CD1c-positive myeloid dendritic cell (primary cell): ENCODE measurements around the gene MAB21L2.

Source experiments
- DNase-seq: peaks from one replicate; pipeline ENCODE4 v3.0.0-alpha.2; 2016; ENCODE audit errors: extremely low spot score

MAB21L2 gene

GRCh38 chr4:150609131-150609530 is 27.2 kb downstream of the MAB21L2 start:
- DNase-seq: no peak

GRCh38 chr4:150619042-150619441 is 37.1 kb downstream of the MAB21L2 start:
- no peak for DNase-seq

DNA sequence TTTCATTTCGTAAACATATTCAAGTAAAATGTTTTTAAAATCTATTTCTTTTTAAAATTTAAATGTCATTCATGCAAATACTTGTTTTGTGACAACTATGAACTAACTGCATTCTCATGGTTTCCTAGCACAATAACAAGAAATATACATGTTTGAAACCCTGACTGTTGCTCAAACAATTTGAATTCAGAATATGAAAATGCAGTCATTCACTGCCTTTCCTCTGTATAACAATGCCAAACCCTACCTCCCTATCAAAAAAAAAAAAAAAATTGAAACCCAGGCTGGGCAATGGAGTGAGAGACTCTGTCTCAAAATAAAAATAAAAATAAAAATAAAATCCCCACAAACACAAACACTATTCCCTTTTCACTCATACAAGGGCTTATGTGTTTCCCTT is 42.1 kb downstream of the MAB21L2 start:
- no peak for DNase-seq

DNA sequence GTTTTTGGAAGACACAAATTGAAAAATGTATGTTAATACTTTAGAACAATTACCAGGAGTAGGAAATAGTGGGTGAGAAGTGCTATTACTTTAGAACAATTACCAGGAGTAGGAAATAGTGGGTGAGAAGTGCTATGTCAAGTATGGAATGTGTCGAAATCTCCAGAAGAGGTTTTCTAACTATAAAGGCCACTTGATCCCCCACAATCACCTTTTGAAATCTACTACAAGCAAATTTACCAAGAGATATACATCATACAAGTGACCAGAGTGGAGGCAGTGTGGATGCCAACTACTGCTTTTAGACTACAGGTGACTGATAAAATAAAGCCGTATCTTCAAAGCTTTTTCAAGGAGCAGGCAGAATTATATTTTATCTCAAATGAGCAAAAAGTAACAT is 43.1 kb downstream of the MAB21L2 start:
- no peak for DNase-seq

DNA sequence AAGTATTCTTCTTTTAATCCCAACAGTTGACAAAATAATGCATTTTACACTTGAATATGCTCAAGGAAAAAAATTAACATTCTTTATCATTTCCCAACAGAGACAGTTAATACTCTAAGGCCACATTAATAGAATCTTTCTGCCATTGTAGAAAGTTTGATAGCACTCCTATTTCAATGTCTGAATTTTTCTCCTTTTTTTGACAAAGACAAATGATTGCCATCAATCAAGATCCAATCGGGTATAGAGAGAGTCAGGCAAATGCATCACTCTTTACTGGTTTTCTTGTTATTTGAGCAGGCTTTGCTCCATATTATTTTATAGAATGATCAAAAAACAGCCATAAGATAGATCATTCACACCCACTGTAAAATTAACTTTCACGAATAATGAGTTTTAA is 46.1 kb downstream of the MAB21L2 start:
- DNase-seq: no peak

- no peak for DNase-seq
Observed at GRCh38 chr4:150632639-150633038, 50.7 kb downstream of the MAB21L2 start.
